RWPE1 (cell line): Measurements from ENCODE around the gene USP32.
A peak's percentile ranks its signal among the peaks of the same experiment; 100 is the strongest.
"Not testable (repeated sequence)": the region's sequence is repeated elsewhere in the genome, so short reads cannot be mapped to it uniquely, and the experiment has no call there.

Experiments used
- CTCF ChIA-PET: fragments of 350-600 bp; sonication (Branson Sonifier 250); formaldehyde crosslinking; extraction: SDS; loops from one replicate; lab custom pipeline; 2021; lab: Yijun Ruan, JAX
- POLR2A ChIA-PET: fragments of 400-600 bp; formaldehyde crosslinking; extraction: SDS; loops from one replicate; lab custom pipeline; 2020; ENCODE audit warnings: antibody characterized with exemption; ENCODE audit not compliant: low non-redundant PET; lab: Yijun Ruan, JAX
- DNase-seq: peaks from one replicate; pipeline ENCODE4 v3.0.0; 2012; ENCODE audit warnings: low spot score
- H3K27ac ChIP-seq: fragments of 450-650 bp; 2 replicates; pipeline ENCODE4 v1.5.1; 2017
- CTCF ChIP-seq: fragments of 450-650 bp; conservative IDR thresholded peaks from 2 replicates; pipeline ENCODE4 v1.5.1; 2017; ENCODE audit warnings: low read depth, mild to moderate bottlenecking

The USP32 gene

GRCh38 chr17:60180380-60180779, 211.6 kb downstream of the USP32 start:
- CTCF ChIA-PET, POLR2A ChIA-PET: not testable (repeated sequence)

GRCh38 chr17:60178180-60178579, 213.8 kb downstream of the USP32 start:
- DNase-seq, H3K27ac ChIP-seq, POLR2A ChIA-PET, CTCF ChIA-PET: not testable (repeated sequence)

More at GRCh38 chr17:60180380-60180779, 211.6 kb downstream of the USP32 start:
- H3K27ac ChIP-seq, DNase-seq: not testable (repeated sequence)

GRCh38 chr17:60176763-60177162, 215.2 kb downstream of the USP32 start:
- POLR2A ChIA-PET = not testable (repeated sequence)

GRCh38 chr17:60174767-60175166, 217.2 kb downstream of the USP32 start:
- DNase-seq, POLR2A ChIA-PET, H3K27ac ChIP-seq, CTCF ChIA-PET: not testable (repeated sequence)

More at GRCh38 chr17:60176763-60177162, 215.2 kb downstream of the USP32 start:
- H3K27ac ChIP-seq, DNase-seq, CTCF ChIA-PET: not testable (repeated sequence)

GRCh38 chr17:60174035-60174434, 217.9 kb downstream of the USP32 start:
- TF ChIP-seq CTCF = no peak
- POLR2A ChIA-PET = no interaction called here
- H3K27ac ChIP-seq = no peak overlapping the region
- CTCF ChIA-PET = no interaction called here
- no peak for DNase-seq

GRCh38 chr17:60173304-60173819, 218.6 kb downstream of the USP32 start:
- CTCF ChIA-PET = no interaction called here
- no peak for DNase-seq
- no peak overlapping the region for H3K27ac ChIP-seq
- POLR2A ChIA-PET = no interaction called here
- TF ChIP-seq CTCF = no peak

GRCh38 chr17:60171753-60172079, 220.2 kb downstream of the USP32 start:
- no peak overlapping the region for H3K27ac ChIP-seq
- DNase-seq = no peak
- TF ChIP-seq CTCF = no peak
- POLR2A ChIA-PET = no interaction called here
- CTCF ChIA-PET = no interaction called here

- no peak for TF ChIP-seq CTCF
- no peak for DNase-seq
- POLR2A ChIA-PET = no interaction called here
- 0 out of 2 replicates have a peak overlapping the region, but pooled peaks have one; percentile 3 for H3K27ac ChIP-seq
- CTCF ChIA-PET = interaction anchor here (0.6 kb wide), 1 partner anchor 15 kb away, joined by 3 read pairs; no protein-coding TSS in a partner anchor
These were observed 220.8 kb downstream of the USP32 start for GRCh38 chr17:60170835-60171752.
